OCI-LY7 (cell line): Measurements from ENCODE around the gene KIAA0232. TPM values are rescaled to one million over a fixed set of nuclear protein-coding genes. Genes with fewer than 3 reads are reported as not detected.

Experiments
- BruUV-seq: library from RNA; stranded (reverse); fragments of 400-500 nt; replicated peaks from 2 replicates; lab custom pipeline; 2021; lab: Mats Ljungman, UMichigan
- CTCF ChIA-PET: fragments of 300-600 bp; sonication (Branson Sonifier 250); formaldehyde crosslinking; loops from one replicate; lab custom pipeline; 2022; ENCODE audit warnings: antibody characterized with exemption; ENCODE audit not compliant: unreplicated experiment; lab: Charles Lee
- POLR2A ChIA-PET: fragments of 300-600 bp; sonication (Branson Sonifier 250); formaldehyde crosslinking; loops from one replicate; lab custom pipeline; 2022; ENCODE audit warnings: antibody characterized with exemption; lab: Charles Lee
- DNase-seq: peaks from one replicate; pipeline ENCODE4 v3.0.0-alpha.2; 2015; ENCODE audit warnings: low spot score
- H2AFZ ChIP-seq: fragments of 200-600 bp; sonication (generic), shearing (Covaris generic); 2 replicates; pipeline ENCODE4 v1.6.1; 2014; ENCODE audit warnings: mild to moderate bottlenecking, antibody characterized with exemption, low read length, moderate library complexity
- H3K27ac ChIP-seq: fragments of 200-600 bp; sonication (generic); 2 replicates; pipeline ENCODE4 v1.5.1; 2014; ENCODE audit warnings: mixed run types, low read depth, mild to moderate bottlenecking, moderate library complexity, low read length, inconsistent platforms; ENCODE audit not compliant: poor library complexity, severe bottlenecking
- H3K36me3 ChIP-seq: fragments of 200-600 bp; sonication (generic); 2 replicates; pipeline ENCODE4 v1.6.1; 2014; ENCODE audit warnings: mild to moderate bottlenecking, antibody characterized with exemption, low read length, moderate library complexity, mixed read lengths; ENCODE audit not compliant: insufficient read depth
- H3K4me1 ChIP-seq: fragments of 200-600 bp; sonication (generic); 2 replicates; pipeline ENCODE4 v1.5.1; 2014; ENCODE audit warnings: mild to moderate bottlenecking, low read length; ENCODE audit not compliant: insufficient read depth, poor library complexity, severe bottlenecking
- H3K4me2 ChIP-seq: fragments of 200-600 bp; sonication (generic); 2 replicates; pipeline ENCODE4 v1.6.1; 2014; ENCODE audit warnings: mild to moderate bottlenecking, low read length
- H3K4me3 ChIP-seq: fragments of 200-600 bp; sonication (generic); 2 replicates; pipeline ENCODE4 v1.5.1; 2014; ENCODE audit warnings: mild to moderate bottlenecking, low read depth, low read length; ENCODE audit not compliant: poor library complexity, severe bottlenecking
- H3K79me2 ChIP-seq: fragments of 200-600 bp; sonication (generic); 2 replicates; pipeline ENCODE4 v1.6.1; 2016; ENCODE audit warnings: low read depth, mild to moderate bottlenecking, low read length, moderate library complexity, mixed read lengths; ENCODE audit not compliant: insufficient read depth
- H3K9me2 ChIP-seq: fragments of 200-600 bp; sonication (generic); 2 replicates; pipeline ENCODE4 v1.6.1; 2016; ENCODE audit warnings: mild to moderate bottlenecking, low read length, mixed read lengths; ENCODE audit not compliant: insufficient read depth
- H3K9me3 ChIP-seq: fragments of 200-600 bp; sonication (generic); 2 replicates; pipeline ENCODE4 v1.6.1; 2014; ENCODE audit warnings: mild to moderate bottlenecking, mixed run types, low read length, mixed read lengths
- H4K20me1 ChIP-seq: fragments of 200-600 bp; sonication (generic); 2 replicates; pipeline ENCODE4 v1.6.1; 2014; ENCODE audit warnings: mild to moderate bottlenecking, antibody characterized with exemption, low read length, moderate library complexity, mixed read lengths; ENCODE audit not compliant: insufficient read depth
- CTCF ChIP-seq: fragments of 200-600 bp; sonication (generic); conservative IDR thresholded peaks from 2 replicates; pipeline ENCODE4 v1.5.1; 2014; ENCODE audit warnings: mild to moderate bottlenecking, antibody characterized with exemption, low read length, moderate library complexity, mixed read lengths
- EZH2phosphoT487 ChIP-seq: fragments of 200-600 bp; sonication (generic); IDR thresholded peaks from 2 replicates; pipeline ENCODE4 v1.6.1; 2018; ENCODE audit warnings: low read depth, borderline replicate concordance, mild to moderate bottlenecking, mixed run types, antibody characterized with exemption, low read length, moderate library complexity, mixed read lengths
- intact Hi-C: fragments of 100-400 bp; cut with micrococcal nuclease; formaldehyde crosslinking; loops from one replicate; pipeline ENCODE4 v1.10.0; 2022; ENCODE audit not compliant: unreplicated experiment
- total RNA-seq, 2 experiments: library from RNA; depleted of rRNA in 1 of 2; stranded (reverse); fragments of >200 nt in 1 of 2; shearing (Covaris generic) in 1 of 2; gene quantifications; 2 replicates each; pipeline ENCODE4 v1.2.3, GENCODE V29; 2014 to 2022

Gene KIAA0232
- total RNA-seq, 2 experiments from 2014 or later, result 7.5 to 13.5 TPM

DNA sequence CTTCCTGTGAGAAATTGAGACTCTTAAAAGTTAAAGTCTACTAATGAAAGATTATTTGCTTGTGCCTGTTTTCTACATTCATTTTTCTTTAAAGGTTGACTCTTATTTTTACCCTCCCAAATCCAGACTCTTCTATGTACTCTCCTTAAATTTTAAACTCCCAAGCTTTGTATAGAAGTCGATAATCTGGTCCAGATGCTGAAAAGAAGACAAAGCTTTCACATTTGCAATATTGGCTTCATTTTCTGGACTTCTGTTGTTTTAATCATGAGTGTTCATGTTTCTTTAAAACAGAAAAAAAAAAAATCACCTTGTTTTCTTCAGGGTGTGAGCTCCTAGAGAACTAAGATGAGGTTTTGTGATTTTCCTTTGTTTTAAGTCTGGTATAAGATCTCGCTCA, 73.9 kb downstream of the KIAA0232 start:
- Histone ChIP-seq H3K4me2 (no peak overlapping the region), H3K79me2 (no peaks in the 10 kb centered on the region), H4K20me1 (no peaks in the 10 kb centered on the region), H3K9me2 (no peaks in the 10 kb centered on the region), H3K27ac (no peak overlapping the region), H3K36me3 (peaks cover 47% of the 10 kb centered on the region), H2AFZ (no peak overlapping the region), H3K4me3 (no peak overlapping the region), H3K4me1 (peaks cover 6% of the 10 kb centered on the region), H3K9me3 (no peaks in the 10 kb centered on the region)
- POLR2A ChIA-PET, result interaction anchor here (0.9 kb wide), 1 partner anchor 11 kb away, joined by 5 read pairs; no protein-coding TSS in a partner anchor
- CTCF ChIA-PET, result no interaction called here
- TF ChIP-seq EZH2phosphoT487 (no peak), CTCF (no peak)
- no peak for DNase-seq
- intact Hi-C loops, result no loop called here
- BruUV-seq, result no TSS peak

DNA sequence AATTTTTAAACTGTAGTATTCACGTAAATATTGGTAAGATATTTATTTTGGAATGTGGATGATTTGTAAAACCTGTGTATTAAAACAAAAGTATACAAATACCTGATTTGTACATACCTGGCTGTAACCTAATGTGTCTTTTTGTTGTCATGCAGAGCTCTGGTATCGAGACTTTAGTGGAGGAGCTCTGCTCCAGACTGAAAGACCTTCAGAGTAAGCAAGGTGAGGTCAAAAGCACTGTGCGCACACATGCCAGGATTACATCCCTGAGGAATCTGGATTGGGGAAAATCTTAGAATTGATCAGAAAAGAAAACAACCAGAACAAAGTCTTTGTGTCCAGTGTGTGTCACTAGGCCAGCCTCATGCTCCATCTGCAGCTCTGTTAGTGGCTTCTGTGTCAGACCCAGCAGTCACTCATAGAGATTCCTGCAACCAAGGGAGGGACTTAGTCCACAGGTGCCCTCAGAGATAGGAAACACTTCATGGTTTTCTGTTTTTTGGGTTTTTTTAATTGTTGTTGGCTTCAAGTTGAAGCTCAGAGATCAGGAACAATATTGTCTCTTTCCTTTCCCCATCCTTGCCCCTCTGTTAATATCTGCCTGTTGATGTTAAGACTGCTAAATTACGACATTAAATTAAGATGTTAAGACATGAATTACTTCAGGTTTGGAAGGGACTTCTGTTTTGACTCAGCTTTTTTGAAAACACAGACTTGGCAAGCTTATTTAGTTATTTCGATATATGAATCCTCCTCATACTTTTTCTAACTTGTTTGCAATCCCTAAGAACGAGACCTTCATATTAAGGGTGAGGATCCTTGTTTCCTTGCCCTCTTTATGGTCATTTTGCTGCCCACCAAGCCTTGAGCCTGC, 74.7 kb downstream of the KIAA0232 start:
- BruUV-seq, result no TSS peak
- Histone ChIP-seq H3K27ac (no peak overlapping the region), H3K79me2 (no peaks in the 10 kb centered on the region), H3K4me2 (no peak overlapping the region), H4K20me1 (no peaks in the 10 kb centered on the region), H2AFZ (no peak overlapping the region), H3K9me2 (no peaks in the 10 kb centered on the region), H3K4me3 (no peak overlapping the region), H3K4me1 (peaks cover 6% of the 10 kb centered on the region), H3K36me3 (peaks cover 48% of the 10 kb centered on the region), H3K9me3 (no peaks in the 10 kb centered on the region)
- TF ChIP-seq CTCF, result no peak
- ChIA-PET CTCF (no interaction called here), POLR2A (interaction anchor here (0.9 kb wide), 1 partner anchor 12 kb away, joined by 5 read pairs; no protein-coding TSS in a partner anchor)
- intact Hi-C loops, result no loop called here
- no peak for DNase-seq

GRCh38 chr4:6858997-6859396, 76.5 kb downstream of the KIAA0232 start:
- CTCF ChIA-PET, result no interaction called here
- H3K36me3 ChIP-seq, result peaks cover 50% of the 10 kb centered on the region
- DNase-seq, result no peak

More at GRCh38 chr4:6858997-6859396, 76.5 kb downstream of the KIAA0232 start:
- Histone ChIP-seq H3K4me2 (no peak overlapping the region), H3K4me1 (peaks cover 6% of the 10 kb centered on the region), H3K4me3 (no peak overlapping the region), H2AFZ (no peak overlapping the region), H3K27ac (no peak overlapping the region), H3K79me2 (no peaks in the 10 kb centered on the region), H3K9me2 (no peaks in the 10 kb centered on the region), H3K9me3 (no peaks in the 10 kb centered on the region), H4K20me1 (no peaks in the 10 kb centered on the region)
- intact Hi-C loops, result no loop called here
- POLR2A ChIA-PET, result interaction anchor here (0.6 kb wide), 1 partner anchor 32 kb away, joined by 4 read pairs; no protein-coding TSS in a partner anchor
- TF ChIP-seq CTCF (no peak), EZH2phosphoT487 (no peak)
- BruUV-seq, result no TSS peak
